Activated naive CD4-positive, alpha-beta T cell treated with anti-CD3 and anti-CD28 coated beads, Interleukin-2, amount 10 ng/mL, durations not matched to agents 7 days and 5 days (primary cell): Measurements from ENCODE around the gene BRCA2.

ENCODE experiments used
- CTCF ChIA-PET: fragments of 350-600 bp; sonication (Branson Sonifier 250); formaldehyde crosslinking; loops from one replicate; lab custom pipeline; 2021; ENCODE audit warnings: antibody characterized with exemption; lab: Charles Lee
- DNase-seq: peaks from one replicate; pipeline ENCODE4 v3.0.0-alpha.2; 2020
- H3K27ac Mint-ChIP-seq: one replicate; pipeline ENCODE4 v1.8.0; 2021; ENCODE audit warnings: mild to moderate bottlenecking, moderate library complexity, mixed read lengths
- H3K27me3 Mint-ChIP-seq: one replicate; pipeline ENCODE4 v1.8.0; 2021; ENCODE audit warnings: mild to moderate bottlenecking, mixed read lengths
- H3K36me3 Mint-ChIP-seq: one replicate; pipeline ENCODE4 v1.8.0; 2021; ENCODE audit warnings: mixed read lengths
- H3K4me1 Mint-ChIP-seq: one replicate; pipeline ENCODE4 v1.8.0; 2021; ENCODE audit warnings: mixed read lengths
- H3K4me3 Mint-ChIP-seq: one replicate; pipeline ENCODE4 v1.8.0; 2021; ENCODE audit warnings: mild to moderate bottlenecking, moderate library complexity, mixed read lengths
- H3K9me3 Mint-ChIP-seq: one replicate; pipeline ENCODE4 v1.8.0; 2021; ENCODE audit warnings: mixed read lengths

The BRCA2 gene

DNA sequence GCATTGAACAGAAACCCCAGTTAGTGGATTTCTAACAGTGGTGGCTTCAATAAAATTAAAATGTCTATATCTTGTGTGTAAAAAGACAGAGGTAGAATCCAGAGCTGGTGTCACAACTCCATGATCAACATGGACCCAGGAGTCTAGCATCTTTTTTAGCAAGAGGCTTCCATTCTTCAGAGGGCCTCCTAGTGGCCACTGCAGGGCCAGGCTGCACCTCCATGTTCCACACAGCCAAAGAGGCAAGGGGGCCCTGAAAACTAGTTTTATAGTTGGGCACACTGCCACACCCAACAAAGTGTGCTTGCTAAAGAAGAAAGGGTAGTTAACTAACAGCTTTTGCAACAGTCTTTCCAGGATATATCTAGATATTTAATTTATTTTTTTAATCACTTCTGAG, 99.7 kb downstream of the BRCA2 start:
- Mint-ChIP-seq H3K27ac (peak overlapping the region; percentile 11), H3K4me1 (no peaks in the 10 kb centered on the region)
- DNase-seq, result peak; percentile 38

DNA sequence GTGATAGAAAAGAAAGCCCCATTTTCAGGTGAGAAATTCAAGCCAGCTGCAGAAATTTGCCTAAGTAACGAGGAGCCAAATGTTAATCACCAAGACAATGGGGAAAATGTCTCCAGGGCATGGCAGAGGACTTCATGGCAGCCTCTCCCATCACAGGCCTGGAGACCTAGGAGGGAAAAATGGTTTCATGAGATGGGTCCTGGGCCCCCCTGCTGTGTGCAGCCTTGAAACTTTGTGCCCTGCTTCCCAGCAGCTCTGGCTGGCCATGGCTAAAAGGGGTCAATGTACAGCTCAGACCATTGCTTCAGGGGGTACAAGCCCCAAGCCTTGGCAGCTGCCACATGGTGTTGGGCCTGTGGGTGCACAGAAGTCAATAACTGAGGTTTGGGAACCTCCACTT, 102.7 kb downstream of the BRCA2 start:
- peak overlapping the region; percentile 42 for H3K27ac Mint-ChIP-seq
- peaks cover 17% of the 10 kb centered on the region for H3K9me3 Mint-ChIP-seq
- peaks cover 59% of the 10 kb centered on the region for H3K36me3 Mint-ChIP-seq
- CTCF ChIA-PET, result no interaction called here
- no peak for DNase-seq
- H3K4me3 Mint-ChIP-seq, result no peak overlapping the region
- no peaks in the 10 kb centered on the region for H3K27me3 Mint-ChIP-seq
- no peaks in the 10 kb centered on the region for H3K4me1 Mint-ChIP-seq

More for the DNA sequence above, 99.7 kb downstream of the BRCA2 start:
- Mint-ChIP-seq H3K9me3 (peaks cover 13% of the 10 kb centered on the region), H3K4me3 (no peak overlapping the region), H3K27me3 (no peaks in the 10 kb centered on the region), H3K36me3 (peaks cover 44% of the 10 kb centered on the region)
- CTCF ChIA-PET, result no interaction called here

DNA sequence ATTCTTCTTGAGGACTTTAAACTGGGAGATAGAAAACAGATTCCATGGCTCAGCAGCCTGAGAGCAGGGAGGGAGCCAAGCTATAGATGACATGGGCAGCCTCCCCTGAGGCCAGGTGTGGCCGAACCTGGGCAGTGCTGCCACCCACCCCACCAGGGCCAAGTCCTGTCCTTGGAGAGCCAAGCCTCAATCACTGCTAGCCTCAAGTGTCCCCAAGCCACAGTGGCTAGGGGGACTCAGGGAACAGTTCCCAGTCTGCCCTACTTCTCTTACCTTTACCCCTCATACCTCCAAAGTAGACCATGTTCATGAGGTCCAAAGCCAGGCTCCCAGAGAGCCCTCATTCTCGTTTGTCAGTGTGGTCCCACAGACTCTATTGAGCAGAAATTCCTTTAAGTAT, 104.6 kb downstream of the BRCA2 start:
- peaks cover 11% of the 10 kb centered on the region for H3K4me1 Mint-ChIP-seq
- H3K27ac Mint-ChIP-seq, result no peak overlapping the region
- DNase-seq, result no peak
- CTCF ChIA-PET, result no interaction called here
- H3K9me3 Mint-ChIP-seq, result peaks cover 17% of the 10 kb centered on the region
- H3K4me3 Mint-ChIP-seq, result no peak overlapping the region
- no peaks in the 10 kb centered on the region for H3K27me3 Mint-ChIP-seq
- peaks cover 73% of the 10 kb centered on the region for H3K36me3 Mint-ChIP-seq

- Mint-ChIP-seq H3K36me3 (peaks cover 67% of the 10 kb centered on the region), H3K9me3 (peaks cover 13% of the 10 kb centered on the region), H3K4me3 (no peak overlapping the region), H3K27me3 (no peaks in the 10 kb centered on the region), H3K27ac (no peak overlapping the region), H3K4me1 (peaks cover 27% of the 10 kb centered on the region)
- CTCF ChIA-PET, result interaction anchor here (1.5 kb wide), 1 partner anchor 15 kb away, joined by 6 read pairs; no protein-coding TSS in a partner anchor
- no peak for DNase-seq
These were observed 108.3 kb downstream of the BRCA2 start for GRCh38 chr13:32423592-32423991.

- Mint-ChIP-seq H3K27me3 (no peaks in the 10 kb centered on the region), H3K4me3 (peak overlapping the region; percentile 95), H3K27ac (peak overlapping the region; percentile 99), H3K4me1 (peaks cover 36% of the 10 kb centered on the region), H3K36me3 (peaks cover 54% of the 10 kb centered on the region), H3K9me3 (peaks cover 3% of the 10 kb centered on the region)
- no peak for DNase-seq
- CTCF ChIA-PET, result interaction anchor here (1.2 to 1.8 kb wide), 3 partner anchors 16 to 162 kb away, joined by 3 to 4 read pairs (median 4); no protein-coding TSS in a partner anchor
These were observed 109.8 kb downstream of the BRCA2 start for GRCh38 chr13:32425158-32425557.

DNA sequence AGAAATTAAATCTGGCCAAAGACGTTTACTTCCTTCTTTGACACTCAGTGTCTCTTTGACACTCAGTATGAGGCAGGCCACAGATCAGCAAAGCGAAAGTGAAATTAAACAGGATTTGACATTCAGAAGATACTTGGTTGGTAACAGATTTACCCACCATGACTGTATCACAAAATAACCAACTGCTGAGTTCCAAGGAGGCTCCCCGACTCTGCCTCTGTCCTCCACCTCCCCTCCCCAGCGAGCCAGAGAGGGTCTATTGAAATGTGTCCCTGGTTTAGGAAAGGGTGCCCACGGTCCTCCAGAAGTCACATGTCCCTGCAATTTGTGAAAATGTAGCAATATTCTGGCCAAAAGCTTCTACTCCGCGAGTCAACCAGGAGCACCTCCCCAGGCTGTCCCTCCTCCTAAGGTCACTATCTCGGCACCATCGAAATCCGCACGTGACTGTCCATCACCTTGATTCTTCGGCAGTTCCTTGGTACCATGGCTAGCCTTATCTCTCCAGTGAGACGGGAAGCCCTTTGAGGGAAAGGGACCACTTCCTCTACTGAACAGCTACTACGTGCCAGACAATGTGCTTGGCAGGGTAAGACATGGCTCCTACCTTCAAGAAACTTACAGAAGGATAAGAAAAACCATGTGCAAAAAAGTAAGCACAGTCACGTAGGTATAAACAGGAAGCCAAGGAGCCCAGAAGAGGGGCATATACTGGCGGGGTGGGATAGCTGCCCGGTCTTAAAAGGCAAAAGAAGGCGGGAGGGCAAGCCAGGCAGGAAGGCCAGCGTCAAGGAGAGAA, 111.1 kb downstream of the BRCA2 start:
- Mint-ChIP-seq H3K4me3 (peak overlapping the region; percentile 95), H3K4me1 (peaks cover 42% of the 10 kb centered on the region), H3K36me3 (peaks cover 45% of the 10 kb centered on the region), H3K9me3 (peaks cover 2% of the 10 kb centered on the region), H3K27me3 (no peaks in the 10 kb centered on the region), H3K27ac (peak overlapping the region; percentile 99)
- CTCF ChIA-PET, result interaction anchor here (1.2 to 1.8 kb wide), 3 partner anchors 18 to 161 kb away, joined by 3 to 4 read pairs (median 4); no protein-coding TSS in a partner anchor
- DNase-seq, result peak; percentile 61

GRCh38 chr13:32426990-32427851, 111.9 kb downstream of the BRCA2 start:
- no peaks in the 10 kb centered on the region for H3K27me3 Mint-ChIP-seq
- H3K36me3 Mint-ChIP-seq, result peaks cover 38% of the 10 kb centered on the region
- H3K27ac Mint-ChIP-seq, result peak overlapping the region; percentile 99
- H3K9me3 Mint-ChIP-seq, result peaks cover 2% of the 10 kb centered on the region
- peak; percentile 75 for DNase-seq
- peaks cover 42% of the 10 kb centered on the region for H3K4me1 Mint-ChIP-seq
- H3K4me3 Mint-ChIP-seq, result peak overlapping the region; percentile 95
- CTCF ChIA-PET, result interaction anchor here (1.0 to 1.8 kb wide), 5 partner anchors 18 to 591 kb away, joined by 3 to 4 read pairs (median 3); partner anchors contain the start of genes BRCA2 and ZAR1L

GRCh38 chr13:32427852-32428580, 112.7 kb downstream of the BRCA2 start, which contains the start of gene N4BP2L1:
N4BP2L1 (minus strand) TSS chr13:32428130; CDS start chr13:32428082, 48 bp downstream.
- Mint-ChIP-seq H3K9me3 (no peaks in the 10 kb centered on the region), H3K36me3 (peaks cover 30% of the 10 kb centered on the region), H3K27me3 (no peaks in the 10 kb centered on the region), H3K27ac (peak within 1 kb of the TSS; percentile 99), H3K4me1 (peaks cover 50% of the 10 kb centered on the region), H3K4me3 (peak within 1 kb of the TSS; percentile 95)
- DNase-seq, result peak; percentile 91
- CTCF ChIA-PET, result interaction anchor here (0.8 to 1.2 kb wide), 5 partner anchors 21 to 590 kb away, joined by 3 to 4 read pairs (median 3); partner anchors contain the start of genes BRCA2 and ZAR1L

DNA sequence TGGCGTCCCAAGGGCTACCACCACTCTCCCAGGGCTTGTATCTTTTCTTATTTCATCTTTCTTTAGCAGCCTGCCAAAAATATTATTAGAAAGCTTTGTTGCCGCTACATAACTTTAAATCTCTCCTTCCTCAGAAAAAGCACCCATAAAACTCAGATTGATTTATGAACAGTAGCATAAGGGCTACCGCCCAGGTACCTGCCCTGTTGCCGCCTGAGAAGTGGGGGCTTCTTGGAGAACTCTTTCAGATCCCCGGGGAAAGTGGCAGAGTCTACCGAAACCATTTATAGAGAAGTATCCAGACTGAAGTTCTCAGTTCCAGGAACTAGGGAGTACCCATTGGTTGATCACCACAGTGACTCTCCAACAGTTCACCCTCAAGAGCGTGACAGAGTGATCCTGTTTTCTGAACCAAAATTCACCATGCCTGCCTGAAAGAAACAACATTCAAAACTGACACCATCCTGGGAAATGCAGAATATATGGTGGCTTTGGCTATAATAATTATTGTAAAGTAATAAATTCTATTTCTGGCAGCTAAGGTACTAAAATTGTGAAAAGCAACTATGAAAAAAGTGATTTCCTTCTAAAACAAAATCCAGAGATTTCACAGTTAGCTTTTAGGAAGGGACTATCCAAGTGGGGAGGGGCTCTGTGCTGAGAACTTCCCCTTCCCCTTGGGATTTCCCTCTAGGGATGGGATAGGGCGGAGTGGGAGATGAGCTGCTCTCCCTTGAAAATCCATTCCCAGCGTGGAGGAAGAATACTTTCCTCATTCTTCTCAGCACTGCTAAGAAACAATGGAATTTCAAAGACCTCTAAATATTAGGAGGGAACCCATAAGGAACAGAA, 113.5 kb downstream of the BRCA2 start:
- peak overlapping the region; percentile 98 for H3K27ac Mint-ChIP-seq
- H3K4me1 Mint-ChIP-seq, result peaks cover 47% of the 10 kb centered on the region
- H3K4me3 Mint-ChIP-seq, result peak overlapping the region; percentile 92
- H3K36me3 Mint-ChIP-seq, result peaks cover 23% of the 10 kb centered on the region
- no peaks in the 10 kb centered on the region for H3K9me3 Mint-ChIP-seq
- no peaks in the 10 kb centered on the region for H3K27me3 Mint-ChIP-seq
- CTCF ChIA-PET, result interaction anchor here (0.8 to 1.2 kb wide), 7 partner anchors 13 to 589 kb away, joined by 3 to 4 read pairs (median 3); partner anchors contain the start of genes BRCA2 and ZAR1L
- no peak for DNase-seq

GRCh38 chr13:32429433-32429909, 114.2 kb downstream of the BRCA2 start:
- CTCF ChIA-PET, result interaction anchor here (0.9 to 1.1 kb wide), 3 partner anchors 13 to 221 kb away, joined by 3 read pairs; no protein-coding TSS in a partner anchor
- no peak overlapping the region for H3K27ac Mint-ChIP-seq
- peaks cover 17% of the 10 kb centered on the region for H3K36me3 Mint-ChIP-seq

DNA sequence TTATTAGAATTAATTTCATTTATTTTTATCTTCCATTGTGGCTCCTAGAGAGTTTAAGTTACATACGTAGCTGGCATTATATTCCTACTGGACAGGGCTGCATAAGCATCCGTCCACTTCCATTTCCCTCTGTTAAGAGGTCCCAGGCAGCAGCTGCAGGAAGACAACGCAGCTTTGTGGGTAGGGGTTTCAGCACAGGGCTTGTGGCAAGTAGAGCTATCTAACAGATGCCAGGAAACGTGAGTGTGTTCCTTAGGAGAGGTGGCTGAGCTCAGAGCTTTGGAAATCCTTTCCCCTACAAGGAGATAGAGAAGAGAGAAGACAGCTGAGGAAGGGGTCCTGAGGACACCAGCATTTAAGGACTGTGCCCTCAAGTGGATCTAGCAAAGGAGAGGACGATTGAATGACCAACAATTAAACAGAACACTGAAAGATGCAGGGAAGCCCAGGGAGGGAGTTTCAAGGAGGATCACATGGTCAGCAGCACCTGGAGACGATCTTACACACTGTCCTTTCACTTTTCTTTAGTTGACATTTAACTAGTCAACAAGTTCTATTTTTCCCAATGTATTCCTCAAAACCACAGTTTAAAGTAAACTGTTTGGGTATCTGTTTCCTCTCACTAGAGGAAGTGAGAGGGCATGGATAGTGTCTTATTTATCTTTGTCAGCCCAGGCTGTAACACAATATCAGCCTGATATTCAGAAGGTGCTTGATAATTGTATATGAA, 114.9 kb downstream of the BRCA2 start:
- Mint-ChIP-seq H3K4me1 (peaks cover 38% of the 10 kb centered on the region), H3K4me3 (no peak overlapping the region), H3K27ac (no peak overlapping the region), H3K27me3 (no peaks in the 10 kb centered on the region), H3K9me3 (no peaks in the 10 kb centered on the region), H3K36me3 (peaks cover 14% of the 10 kb centered on the region)
- CTCF ChIA-PET, result no interaction called here
- no peak for DNase-seq

More at GRCh38 chr13:32429433-32429909, 114.2 kb downstream of the BRCA2 start:
- no peaks in the 10 kb centered on the region for H3K9me3 Mint-ChIP-seq
- H3K4me3 Mint-ChIP-seq, result no peak overlapping the region
- H3K27me3 Mint-ChIP-seq, result no peaks in the 10 kb centered on the region
- peaks cover 40% of the 10 kb centered on the region for H3K4me1 Mint-ChIP-seq
- no peak for DNase-seq

GRCh38 chr13:32431361-32431760, 116.1 kb downstream of the BRCA2 start:
- Mint-ChIP-seq H3K27ac (no peak overlapping the region), H3K4me1 (peaks cover 31% of the 10 kb centered on the region), H3K36me3 (peaks cover 7% of the 10 kb centered on the region), H3K4me3 (no peak overlapping the region), H3K27me3 (no peaks in the 10 kb centered on the region), H3K9me3 (no peaks in the 10 kb centered on the region)
- no peak for DNase-seq
- CTCF ChIA-PET, result interaction anchor here (0.7 kb wide), 1 partner anchor 17 kb away, joined by 3 read pairs; no protein-coding TSS in a partner anchor
